Keratinocyte (primary cell): ENCODE results near the gene PRKAR1A. TPM values are rescaled to one million over a fixed set of nuclear protein-coding genes. Genes with fewer than 3 reads are reported as not detected.

ENCODE experiments used
- DNase-seq: peaks from one replicate; pipeline ENCODE4 v3.0.0-alpha.2; 2011; ENCODE audit warnings: low read depth, missing footprints, low spot score
- FAIRE-seq: peaks from 2 replicates; lab custom pipeline; 2011; peaks lifted over from hg19 to GRCh38; lab: Jason Lieb, UNC
- H2AFZ ChIP-seq: 2 replicates; pipeline ENCODE4 v1.6.0; 2012; ENCODE audit warnings: low read length, control low read depth, inconsistent platforms; ENCODE audit not compliant: control insufficient read depth
- H3K27ac ChIP-seq: 2 replicates; pipeline ENCODE4 v1.5.1; 2011; ENCODE audit warnings: low read length; ENCODE audit not compliant: control insufficient read depth, insufficient read depth
- H3K27me3 ChIP-seq: 3 replicates; pipeline ENCODE4 v1.6.0; 2011; ENCODE audit warnings: low read length; ENCODE audit not compliant: control insufficient read depth, insufficient read depth; ENCODE audit errors: extremely low read depth
- H3K36me3 ChIP-seq, 2 experiments: 2 replicates in 1 of 2; 3 replicates in 1 of 2; pipeline ENCODE4 v1.5.1; 2011; ENCODE audit warnings: low read length in 2 of 2, mild to moderate bottlenecking in 1 of 2; ENCODE audit not compliant: control insufficient read depth in 2 of 2, insufficient read depth in 2 of 2; ENCODE audit errors: extremely low read depth in 1 of 2
- H3K4me1 ChIP-seq: 3 replicates; pipeline ENCODE4 v1.5.1; 2011; ENCODE audit warnings: low read length; ENCODE audit not compliant: control insufficient read depth, insufficient read depth; ENCODE audit errors: extremely low read depth
- H3K4me2 ChIP-seq: 3 replicates; pipeline ENCODE4 v1.6.0; 2011; ENCODE audit warnings: low read depth, low read length; ENCODE audit not compliant: control insufficient read depth, insufficient read depth; ENCODE audit errors: extremely low read depth
- H3K4me3 ChIP-seq, 3 experiments: fragments of 200-600 bp in 1 of 3; sonication (generic) in 1 of 3; 2 replicates in 2 of 3; 3 replicates in 1 of 3; pipeline ENCODE4 v1.5.1; 2011 to 2016; ENCODE audit warnings: low read length in 3 of 3, mild to moderate bottlenecking in 3 of 3, control low read depth in 2 of 3, inconsistent platforms in 1 of 3, low read depth in 1 of 3, mixed read lengths in 1 of 3, mixed run types in 1 of 3, moderate library complexity in 1 of 3; ENCODE audit not compliant: control insufficient read depth in 2 of 3, insufficient read depth in 2 of 3; ENCODE audit errors: extremely low read depth in 1 of 3
- H3K79me2 ChIP-seq: 2 replicates; pipeline ENCODE4 v1.6.0; 2012; ENCODE audit warnings: low read length; ENCODE audit not compliant: control insufficient read depth, insufficient read depth
- H3K9ac ChIP-seq: 3 replicates; pipeline ENCODE4 v1.6.0; 2011; ENCODE audit warnings: low read length; ENCODE audit not compliant: control insufficient read depth, insufficient read depth; ENCODE audit errors: extremely low read depth
- H3K9me1 ChIP-seq: 3 replicates; pipeline ENCODE4 v1.6.0; 2011; ENCODE audit warnings: low read length; ENCODE audit not compliant: control insufficient read depth, insufficient read depth; ENCODE audit errors: extremely low read depth
- H3K9me3 ChIP-seq: 2 replicates; pipeline ENCODE4 v1.5.1; 2012; ENCODE audit warnings: low read depth, low read length; ENCODE audit not compliant: control insufficient read depth
- H4K20me1 ChIP-seq: 3 replicates; pipeline ENCODE4 v1.6.0; 2011; ENCODE audit warnings: low read length; ENCODE audit not compliant: control insufficient read depth, insufficient read depth; ENCODE audit errors: extremely low read depth
- EZH2 ChIP-seq: IDR thresholded peaks from one replicate; pipeline ENCODE4 v1.6.1; 2012; ENCODE audit warnings: inconsistent platforms, mild to moderate bottlenecking, low read length, moderate library complexity
- dilution Hi-C: fragments of 300-500 bp; cut with MboI; formaldehyde crosslinking; loops from one replicate; pipeline ENCODE4 v1.7.0; 2020; ENCODE audit warnings: low sequenced_read_pairs; ENCODE audit not compliant: extremely low pct_ligation_motif_present
- polyA plus RNA-seq, 5 experiments: library from polyadenylated mRNA; depleted of rRNA in 3 of 5; stranded (reverse) in 3 of 5; stranded (forward) in 1 of 5; unstranded in 1 of 5; fragments of >200 nt; gene quantifications; 1 replicate in 1 of 5; 2 replicates in 3 of 5; 3 replicates in 1 of 5; pipeline versions ENCODE4 v1.2.1 to v1.2.3, GENCODE V29; 2011 to 2012; ENCODE audit warnings: missing spikeins in 2 of 5, low read depth in 1 of 5, low replicate concordance in 1 of 5
- TF ChIP-seq, protein P1 (sequence below), 3 experiments: IDR thresholded peaks in 1 of 3; conservative IDR thresholded peaks in 1 of 3; optimal IDR thresholded peaks in 1 of 3; 2 replicates in 2 of 3; 3 replicates in 1 of 3; pipeline versions ENCODE3 to v1.5.1; 2011; ENCODE audit warnings: low read length in 3 of 3, mild to moderate bottlenecking in 3 of 3, moderate library complexity in 2 of 3, control low read depth in 1 of 3, inconsistent platforms in 1 of 3; ENCODE audit not compliant: insufficient read depth in 2 of 3; ENCODE audit errors: extremely low read depth in 1 of 3

The PRKAR1A gene
- polyA plus RNA-seq, 1 donor (not counting 4 experiments of a cell fraction or from before 2014, with no cell fraction given), result 212 TPM

DNA sequence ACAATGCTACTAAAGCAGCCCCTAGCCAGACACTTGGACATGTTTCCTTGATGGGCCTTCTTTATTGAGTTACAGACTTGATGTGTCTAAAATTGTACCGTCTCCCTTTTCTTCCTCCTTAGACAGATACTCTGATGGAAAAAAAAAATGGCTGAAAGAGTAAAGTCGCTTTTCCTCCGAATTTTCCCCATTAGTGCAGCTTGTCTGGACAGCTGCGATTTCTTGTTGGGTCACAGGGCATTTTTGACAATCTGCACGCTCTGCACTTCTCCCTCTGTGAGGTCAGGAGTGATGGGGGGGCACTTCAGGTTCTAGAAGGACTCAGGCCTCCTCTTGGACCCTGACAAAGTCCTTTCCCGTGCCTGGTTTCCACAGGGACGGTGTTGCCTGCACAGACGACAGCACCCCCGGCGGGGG is 968 bp upstream of the PRKAR1A start:
- Histone ChIP-seq H3K9me1 (no peaks in the 10 kb centered on the region), H3K9ac (peak overlapping the region; percentile 95), H3K9me3 (no peaks in the 10 kb centered on the region), H3K27ac (peak overlapping the region; percentile 96), H4K20me1 (peaks cover 3% of the 10 kb centered on the region), H3K4me1 (peaks cover 27% of the 10 kb centered on the region), H3K79me2 (peaks cover 40% of the 10 kb centered on the region), H2AFZ (peak overlapping the region; percentile 89), H3K4me2 (peak overlapping the region; percentile 99), H3K4me3 (peak overlapping the region; percentile 92 to 99 (median 97)), H3K27me3 (no peaks in the 10 kb centered on the region), H3K36me3 (peaks cover 2 to 7% of the 10 kb centered on the region in 2 experiments)
- FAIRE-seq (no peak), DNase-seq (no peak)
- TF ChIP-seq, protein P1, sequence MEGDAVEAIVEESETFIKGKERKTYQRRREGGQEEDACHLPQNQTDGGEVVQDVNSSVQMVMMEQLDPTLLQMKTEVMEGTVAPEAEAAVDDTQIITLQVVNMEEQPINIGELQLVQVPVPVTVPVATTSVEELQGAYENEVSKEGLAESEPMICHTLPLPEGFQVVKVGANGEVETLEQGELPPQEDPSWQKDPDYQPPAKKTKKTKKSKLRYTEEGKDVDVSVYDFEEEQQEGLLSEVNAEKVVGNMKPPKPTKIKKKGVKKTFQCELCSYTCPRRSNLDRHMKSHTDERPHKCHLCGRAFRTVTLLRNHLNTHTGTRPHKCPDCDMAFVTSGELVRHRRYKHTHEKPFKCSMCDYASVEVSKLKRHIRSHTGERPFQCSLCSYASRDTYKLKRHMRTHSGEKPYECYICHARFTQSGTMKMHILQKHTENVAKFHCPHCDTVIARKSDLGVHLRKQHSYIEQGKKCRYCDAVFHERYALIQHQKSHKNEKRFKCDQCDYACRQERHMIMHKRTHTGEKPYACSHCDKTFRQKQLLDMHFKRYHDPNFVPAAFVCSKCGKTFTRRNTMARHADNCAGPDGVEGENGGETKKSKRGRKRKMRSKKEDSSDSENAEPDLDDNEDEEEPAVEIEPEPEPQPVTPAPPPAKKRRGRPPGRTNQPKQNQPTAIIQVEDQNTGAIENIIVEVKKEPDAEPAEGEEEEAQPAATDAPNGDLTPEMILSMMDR (optimal IDR thresholded peaks at IDR 0.05 in 1 of 3, IDR thresholded peaks at IDR 0.05 in 1 of 3, conservative IDR thresholded peaks at IDR 0.05 in 1 of 3; ENCODE audit: extremely low read depth in 1 of 3, insufficient read depth in 2 of 3, low read length in 3 of 3), result no peak
- TF ChIP-seq EZH2, result no peak
- dilution Hi-C loops, result no loop called here

DNA sequence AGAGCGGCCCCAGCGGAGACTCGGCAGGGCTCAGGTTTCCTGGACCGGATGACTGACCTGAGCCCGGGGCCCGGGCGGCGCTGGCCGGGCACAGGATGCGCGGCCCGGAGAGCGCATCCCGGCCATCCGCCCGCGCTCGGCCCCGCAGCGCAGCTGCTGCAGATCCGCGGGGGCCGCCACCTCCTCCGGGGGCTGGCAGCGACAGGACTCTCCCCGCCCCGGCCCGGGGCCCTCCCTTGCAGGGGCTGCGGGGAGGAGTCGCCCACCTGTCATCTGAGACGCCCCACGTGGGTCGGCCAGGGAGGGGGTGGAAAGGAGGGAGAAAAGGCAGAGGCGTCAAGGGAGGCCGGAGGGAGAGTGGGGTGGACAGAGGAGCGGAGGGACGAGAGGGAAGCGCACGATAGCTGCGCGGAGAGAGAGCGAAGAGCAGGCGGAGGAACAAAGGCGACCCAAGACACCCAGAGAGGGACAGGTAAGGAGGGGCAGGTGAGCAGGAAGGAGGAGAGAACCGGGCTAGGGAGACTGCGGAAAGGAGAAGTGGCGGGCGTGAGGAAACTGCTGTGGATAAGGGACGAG is 471 bp upstream of the PRKAR1A start:
- Histone ChIP-seq H2AFZ (peak overlapping the region; percentile 99), H3K9ac (peak overlapping the region; percentile 95), H3K79me2 (peaks cover 43% of the 10 kb centered on the region), H3K4me1 (peaks cover 27% of the 10 kb centered on the region), H3K4me2 (peak overlapping the region; percentile 99), H4K20me1 (peaks cover 3% of the 10 kb centered on the region), H3K27ac (peak overlapping the region; percentile 96), H3K9me1 (no peaks in the 10 kb centered on the region), H3K4me3 (peak overlapping the region; percentile 92 to 99 (median 97)), H3K9me3 (no peaks in the 10 kb centered on the region), H3K36me3 (peaks cover 2 to 8% of the 10 kb centered on the region in 2 experiments), H3K27me3 (no peaks in the 10 kb centered on the region)
- DNase-seq (no peak), FAIRE-seq (no peak)
- TF ChIP-seq, protein P1 (optimal IDR thresholded peaks at IDR 0.05 in 1 of 3, IDR thresholded peaks at IDR 0.05 in 1 of 3, conservative IDR thresholded peaks at IDR 0.05 in 1 of 3; ENCODE audit: extremely low read depth in 1 of 3, insufficient read depth in 2 of 3, low read length in 3 of 3), result no peak
- no peak for TF ChIP-seq EZH2
- dilution Hi-C loops, result no loop called here
